ENCODE measurements around the gene THOC7.

DNA sequence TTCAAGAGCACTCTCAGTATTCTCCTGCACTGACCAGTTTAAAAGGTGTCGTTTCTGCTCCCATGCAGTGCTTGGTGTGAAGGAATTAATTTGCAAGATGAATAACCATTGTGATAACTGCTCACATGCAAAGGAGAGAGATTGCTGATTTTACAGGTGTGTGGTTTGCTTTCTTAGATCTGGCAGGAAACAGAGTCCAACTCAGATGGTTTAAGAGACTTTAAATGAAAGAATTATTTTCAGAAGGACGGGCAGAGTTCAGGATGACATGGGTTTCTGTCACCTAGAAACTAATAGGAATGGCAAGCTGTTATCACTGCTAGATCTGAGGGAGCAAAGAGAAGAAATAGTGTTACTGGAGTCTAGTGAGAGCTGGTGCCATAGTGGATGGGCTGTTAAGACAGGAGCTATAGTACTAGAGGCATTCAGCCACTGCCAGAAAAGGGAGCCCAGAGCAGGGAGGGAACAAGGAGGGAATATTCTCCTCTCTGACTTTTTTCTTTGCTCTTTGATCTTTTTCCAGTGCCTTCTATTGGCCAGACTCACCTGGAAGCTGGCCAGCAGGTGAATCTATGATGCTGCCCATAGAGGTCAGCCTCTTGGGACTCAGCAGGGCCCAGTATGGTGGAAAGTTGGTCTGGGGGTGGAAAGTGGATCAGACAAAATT is 14.9 kb upstream of the THOC7 start:
- TF ChIP-seq POLR2A (IDR thresholded peaks at IDR 0.05; ENCODE audit: low read depth, low read length): no peak
- TF ChIP-seq, protein P1, sequence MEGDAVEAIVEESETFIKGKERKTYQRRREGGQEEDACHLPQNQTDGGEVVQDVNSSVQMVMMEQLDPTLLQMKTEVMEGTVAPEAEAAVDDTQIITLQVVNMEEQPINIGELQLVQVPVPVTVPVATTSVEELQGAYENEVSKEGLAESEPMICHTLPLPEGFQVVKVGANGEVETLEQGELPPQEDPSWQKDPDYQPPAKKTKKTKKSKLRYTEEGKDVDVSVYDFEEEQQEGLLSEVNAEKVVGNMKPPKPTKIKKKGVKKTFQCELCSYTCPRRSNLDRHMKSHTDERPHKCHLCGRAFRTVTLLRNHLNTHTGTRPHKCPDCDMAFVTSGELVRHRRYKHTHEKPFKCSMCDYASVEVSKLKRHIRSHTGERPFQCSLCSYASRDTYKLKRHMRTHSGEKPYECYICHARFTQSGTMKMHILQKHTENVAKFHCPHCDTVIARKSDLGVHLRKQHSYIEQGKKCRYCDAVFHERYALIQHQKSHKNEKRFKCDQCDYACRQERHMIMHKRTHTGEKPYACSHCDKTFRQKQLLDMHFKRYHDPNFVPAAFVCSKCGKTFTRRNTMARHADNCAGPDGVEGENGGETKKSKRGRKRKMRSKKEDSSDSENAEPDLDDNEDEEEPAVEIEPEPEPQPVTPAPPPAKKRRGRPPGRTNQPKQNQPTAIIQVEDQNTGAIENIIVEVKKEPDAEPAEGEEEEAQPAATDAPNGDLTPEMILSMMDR (conservative IDR thresholded peaks at IDR 0.05; ENCODE audit: low read depth, low read length): no peak
- TF ChIP-seq, protein P2, sequence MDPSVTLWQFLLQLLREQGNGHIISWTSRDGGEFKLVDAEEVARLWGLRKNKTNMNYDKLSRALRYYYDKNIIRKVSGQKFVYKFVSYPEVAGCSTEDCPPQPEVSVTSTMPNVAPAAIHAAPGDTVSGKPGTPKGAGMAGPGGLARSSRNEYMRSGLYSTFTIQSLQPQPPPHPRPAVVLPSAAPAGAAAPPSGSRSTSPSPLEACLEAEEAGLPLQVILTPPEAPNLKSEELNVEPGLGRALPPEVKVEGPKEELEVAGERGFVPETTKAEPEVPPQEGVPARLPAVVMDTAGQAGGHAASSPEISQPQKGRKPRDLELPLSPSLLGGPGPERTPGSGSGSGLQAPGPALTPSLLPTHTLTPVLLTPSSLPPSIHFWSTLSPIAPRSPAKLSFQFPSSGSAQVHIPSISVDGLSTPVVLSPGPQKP (IDR thresholded peaks at IDR 0.05; ENCODE audit: borderline replicate concordance, low read depth, low read length): no peak
